Measurements from ENCODE around the gene SOX18. TPM values are rescaled to one million over a fixed set of nuclear protein-coding genes. Genes with fewer than 3 reads are reported as not detected.
A peak's percentile ranks its signal among the peaks of the same experiment; 100 is the strongest.

SOX18 gene
- total and polyA plus RNA-seq, 2 of the 13 experiments (the other 11 are each of a cell fraction or from before 2014, with no cell fraction given) = 1.6 to 1.9 TPM

DNA sequence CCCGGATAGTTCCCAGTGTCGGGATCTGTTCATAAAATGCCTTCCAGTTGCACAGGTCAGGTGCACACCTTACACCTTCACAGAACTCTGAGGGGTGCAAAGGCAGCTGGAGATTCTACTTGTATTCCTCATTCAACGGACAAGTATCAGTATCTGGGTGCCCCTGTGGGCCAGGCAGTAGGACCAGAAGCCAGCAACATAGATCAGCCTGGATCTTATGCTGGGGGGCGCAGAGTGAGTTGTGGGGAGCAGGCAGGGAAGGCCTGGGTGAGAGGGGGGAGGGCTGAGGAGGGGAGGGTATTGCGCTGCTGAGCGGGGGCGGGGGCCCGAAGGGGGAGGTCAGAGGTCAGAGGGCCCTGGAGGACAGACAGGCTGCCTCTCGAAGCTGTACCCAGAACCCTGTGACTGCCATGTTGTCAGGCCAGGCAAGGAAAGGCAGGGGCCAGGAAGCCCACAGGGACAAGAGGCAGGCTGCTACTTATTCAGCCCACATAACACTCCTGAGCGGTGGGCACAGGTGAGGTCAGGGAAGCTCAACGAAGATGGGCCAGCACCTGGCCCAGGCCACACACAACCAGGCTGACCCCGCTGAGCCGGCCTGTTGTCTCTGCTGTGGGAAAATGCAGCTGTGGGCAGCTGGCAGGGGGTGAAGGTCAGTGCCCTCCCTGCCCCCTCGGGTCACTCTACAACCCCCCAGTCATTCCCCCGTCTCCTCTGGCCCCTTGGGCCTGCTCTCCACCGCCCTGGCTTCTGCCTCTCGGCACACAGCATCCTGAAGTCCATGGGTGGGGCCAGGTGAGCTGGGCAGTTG is 31.6 kb upstream of the SOX18 start (continued):
- peak; percentile 71 for TF ChIP-seq NR2F6 (IDR thresholded peaks at IDR 0.05)
- TF ChIP-seq NR2F6 (CRISPR knock-in tag; IDR thresholded peaks at IDR 0.05) = peak; percentile 83
- TF ChIP-seq HES4 (CRISPR knock-in tag; IDR thresholded peaks at IDR 0.05; ENCODE audit: borderline replicate concordance) = peak; percentile 13; the same call in 1 of the 2 replicates
- TF ChIP-seq, protein P1, sequence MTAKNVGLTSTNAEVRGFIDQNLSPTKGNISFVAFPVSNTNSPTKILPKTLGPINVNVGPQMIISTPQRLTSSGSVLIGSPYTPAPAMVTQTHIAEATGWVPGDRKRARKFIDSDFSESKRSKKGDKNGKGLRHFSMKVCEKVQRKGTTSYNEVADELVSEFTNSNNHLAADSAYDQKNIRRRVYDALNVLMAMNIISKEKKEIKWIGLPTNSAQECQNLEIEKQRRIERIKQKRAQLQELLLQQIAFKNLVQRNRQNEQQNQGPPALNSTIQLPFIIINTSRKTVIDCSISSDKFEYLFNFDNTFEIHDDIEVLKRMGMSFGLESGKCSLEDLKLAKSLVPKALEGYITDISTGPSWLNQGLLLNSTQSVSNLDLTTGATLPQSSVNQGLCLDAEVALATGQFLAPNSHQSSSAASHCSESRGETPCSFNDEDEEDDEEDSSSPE (CRISPR knock-in tag; IDR thresholded peaks at IDR 0.05) = no peak
- TF ChIP-seq, protein P2, sequence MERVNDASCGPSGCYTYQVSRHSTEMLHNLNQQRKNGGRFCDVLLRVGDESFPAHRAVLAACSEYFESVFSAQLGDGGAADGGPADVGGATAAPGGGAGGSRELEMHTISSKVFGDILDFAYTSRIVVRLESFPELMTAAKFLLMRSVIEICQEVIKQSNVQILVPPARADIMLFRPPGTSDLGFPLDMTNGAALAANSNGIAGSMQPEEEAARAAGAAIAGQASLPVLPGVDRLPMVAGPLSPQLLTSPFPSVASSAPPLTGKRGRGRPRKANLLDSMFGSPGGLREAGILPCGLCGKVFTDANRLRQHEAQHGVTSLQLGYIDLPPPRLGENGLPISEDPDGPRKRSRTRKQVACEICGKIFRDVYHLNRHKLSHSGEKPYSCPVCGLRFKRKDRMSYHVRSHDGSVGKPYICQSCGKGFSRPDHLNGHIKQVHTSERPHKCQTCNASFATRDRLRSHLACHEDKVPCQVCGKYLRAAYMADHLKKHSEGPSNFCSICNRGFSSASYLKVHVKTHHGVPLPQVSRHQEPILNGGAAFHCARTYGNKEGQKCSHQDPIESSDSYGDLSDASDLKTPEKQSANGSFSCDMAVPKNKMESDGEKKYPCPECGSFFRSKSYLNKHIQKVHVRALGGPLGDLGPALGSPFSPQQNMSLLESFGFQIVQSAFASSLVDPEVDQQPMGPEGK (CRISPR knock-in tag; IDR thresholded peaks at IDR 0.05) = peak; percentile 24; the same call in 1 of the 2 replicates
- TF ChIP-seq, protein P3, sequence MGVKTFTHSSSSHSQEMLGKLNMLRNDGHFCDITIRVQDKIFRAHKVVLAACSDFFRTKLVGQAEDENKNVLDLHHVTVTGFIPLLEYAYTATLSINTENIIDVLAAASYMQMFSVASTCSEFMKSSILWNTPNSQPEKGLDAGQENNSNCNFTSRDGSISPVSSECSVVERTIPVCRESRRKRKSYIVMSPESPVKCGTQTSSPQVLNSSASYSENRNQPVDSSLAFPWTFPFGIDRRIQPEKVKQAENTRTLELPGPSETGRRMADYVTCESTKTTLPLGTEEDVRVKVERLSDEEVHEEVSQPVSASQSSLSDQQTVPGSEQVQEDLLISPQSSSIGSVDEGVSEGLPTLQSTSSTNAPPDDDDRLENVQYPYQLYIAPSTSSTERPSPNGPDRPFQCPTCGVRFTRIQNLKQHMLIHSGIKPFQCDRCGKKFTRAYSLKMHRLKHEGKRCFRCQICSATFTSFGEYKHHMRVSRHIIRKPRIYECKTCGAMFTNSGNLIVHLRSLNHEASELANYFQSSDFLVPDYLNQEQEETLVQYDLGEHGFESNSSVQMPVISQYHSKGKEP (CRISPR knock-in tag; IDR thresholded peaks at IDR 0.05) = no peak
- no peak for TF ChIP-seq KLF6 (CRISPR knock-in tag; IDR thresholded peaks at IDR 0.05)
- TF ChIP-seq ZNF567 (CRISPR knock-in tag; IDR thresholded peaks at IDR 0.05; ENCODE audit: borderline replicate concordance) = no peak
- TF ChIP-seq ZFY (CRISPR knock-in tag; IDR thresholded peaks at IDR 0.05) = 0 out of 2 replicates have a peak, but pooled peaks have one; percentile 18
- no peak for TF ChIP-seq LCORL (IDR thresholded peaks at IDR 0.05)
- 0 out of 2 replicates have a peak, but pooled peaks have one; percentile 38 for TF ChIP-seq LCORL (CRISPR knock-in tag; IDR thresholded peaks at IDR 0.05)
- TF ChIP-seq, protein P4, sequence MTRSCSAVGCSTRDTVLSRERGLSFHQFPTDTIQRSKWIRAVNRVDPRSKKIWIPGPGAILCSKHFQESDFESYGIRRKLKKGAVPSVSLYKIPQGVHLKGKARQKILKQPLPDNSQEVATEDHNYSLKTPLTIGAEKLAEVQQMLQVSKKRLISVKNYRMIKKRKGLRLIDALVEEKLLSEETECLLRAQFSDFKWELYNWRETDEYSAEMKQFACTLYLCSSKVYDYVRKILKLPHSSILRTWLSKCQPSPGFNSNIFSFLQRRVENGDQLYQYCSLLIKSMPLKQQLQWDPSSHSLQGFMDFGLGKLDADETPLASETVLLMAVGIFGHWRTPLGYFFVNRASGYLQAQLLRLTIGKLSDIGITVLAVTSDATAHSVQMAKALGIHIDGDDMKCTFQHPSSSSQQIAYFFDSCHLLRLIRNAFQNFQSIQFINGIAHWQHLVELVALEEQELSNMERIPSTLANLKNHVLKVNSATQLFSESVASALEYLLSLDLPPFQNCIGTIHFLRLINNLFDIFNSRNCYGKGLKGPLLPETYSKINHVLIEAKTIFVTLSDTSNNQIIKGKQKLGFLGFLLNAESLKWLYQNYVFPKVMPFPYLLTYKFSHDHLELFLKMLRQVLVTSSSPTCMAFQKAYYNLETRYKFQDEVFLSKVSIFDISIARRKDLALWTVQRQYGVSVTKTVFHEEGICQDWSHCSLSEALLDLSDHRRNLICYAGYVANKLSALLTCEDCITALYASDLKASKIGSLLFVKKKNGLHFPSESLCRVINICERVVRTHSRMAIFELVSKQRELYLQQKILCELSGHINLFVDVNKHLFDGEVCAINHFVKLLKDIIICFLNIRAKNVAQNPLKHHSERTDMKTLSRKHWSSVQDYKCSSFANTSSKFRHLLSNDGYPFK (CRISPR knock-in tag; IDR thresholded peaks at IDR 0.05; ENCODE audit: borderline replicate concordance) = peak; percentile 80; the same call in 1 of the 2 replicates
- no peak for TF ChIP-seq GATAD2A (CRISPR knock-in tag; IDR thresholded peaks at IDR 0.05)
- TF ChIP-seq ZNF44 (CRISPR knock-in tag; IDR thresholded peaks at IDR 0.05) = no peak
- no peak for TF ChIP-seq ZNF766 (CRISPR knock-in tag; IDR thresholded peaks at IDR 0.05; ENCODE audit: borderline replicate concordance)
- TF ChIP-seq, protein P5, sequence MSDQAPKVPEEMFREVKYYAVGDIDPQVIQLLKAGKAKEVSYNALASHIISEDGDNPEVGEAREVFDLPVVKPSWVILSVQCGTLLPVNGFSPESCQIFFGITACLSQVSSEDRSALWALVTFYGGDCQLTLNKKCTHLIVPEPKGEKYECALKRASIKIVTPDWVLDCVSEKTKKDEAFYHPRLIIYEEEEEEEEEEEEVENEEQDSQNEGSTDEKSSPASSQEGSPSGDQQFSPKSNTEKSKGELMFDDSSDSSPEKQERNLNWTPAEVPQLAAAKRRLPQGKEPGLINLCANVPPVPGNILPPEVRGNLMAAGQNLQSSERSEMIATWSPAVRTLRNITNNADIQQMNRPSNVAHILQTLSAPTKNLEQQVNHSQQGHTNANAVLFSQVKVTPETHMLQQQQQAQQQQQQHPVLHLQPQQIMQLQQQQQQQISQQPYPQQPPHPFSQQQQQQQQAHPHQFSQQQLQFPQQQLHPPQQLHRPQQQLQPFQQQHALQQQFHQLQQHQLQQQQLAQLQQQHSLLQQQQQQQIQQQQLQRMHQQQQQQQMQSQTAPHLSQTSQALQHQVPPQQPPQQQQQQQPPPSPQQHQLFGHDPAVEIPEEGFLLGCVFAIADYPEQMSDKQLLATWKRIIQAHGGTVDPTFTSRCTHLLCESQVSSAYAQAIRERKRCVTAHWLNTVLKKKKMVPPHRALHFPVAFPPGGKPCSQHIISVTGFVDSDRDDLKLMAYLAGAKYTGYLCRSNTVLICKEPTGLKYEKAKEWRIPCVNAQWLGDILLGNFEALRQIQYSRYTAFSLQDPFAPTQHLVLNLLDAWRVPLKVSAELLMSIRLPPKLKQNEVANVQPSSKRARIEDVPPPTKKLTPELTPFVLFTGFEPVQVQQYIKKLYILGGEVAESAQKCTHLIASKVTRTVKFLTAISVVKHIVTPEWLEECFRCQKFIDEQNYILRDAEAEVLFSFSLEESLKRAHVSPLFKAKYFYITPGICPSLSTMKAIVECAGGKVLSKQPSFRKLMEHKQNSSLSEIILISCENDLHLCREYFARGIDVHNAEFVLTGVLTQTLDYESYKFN (CRISPR knock-in tag; conservative IDR thresholded peaks at IDR 0.05) = no peak
- TF ChIP-seq BCL6 (CRISPR knock-in tag; IDR thresholded peaks at IDR 0.05) = 0 out of 2 replicates have a peak, but pooled peaks have one; percentile 1
- no peak for TF ChIP-seq PHF20 (CRISPR knock-in tag; IDR thresholded peaks at IDR 0.05)

Data from HepG2 (cell line).